Stimulated activated CD8-positive, alpha-beta memory T cell treated with anti-CD3 and anti-CD28 coated beads, Interleukin-2, amount 100 ng/mL, for 48 hours (primary cell): ENCODE data around the gene FGF14.
"Not testable (repeated sequence)": the region's sequence is repeated elsewhere in the genome, so short reads cannot be mapped to it uniquely, and the experiment has no call there.

ENCODE experiments used
- DNase-seq, 2 donors: peaks; one replicate each; pipeline ENCODE4 v3.0.0-alpha.2; 2020; ENCODE audit warnings: low read depth in 2 of 2

Gene FGF14

GRCh38 chr13:101868585-101869469, 533.0 kb downstream of the FGF14 start:
- no peak for DNase-seq

GRCh38 chr13:101866889-101867581, 534.8 kb downstream of the FGF14 start:
- no peak for DNase-seq

GRCh38 chr13:101858860-101859259, 543.0 kb downstream of the FGF14 start:
- no peak for DNase-seq

GRCh38 chr13:101846701-101847100, 555.1 kb downstream of the FGF14 start:
- DNase-seq = no peak

- DNase-seq = no peak
Measured at GRCh38 chr13:101846249-101846648, 555.6 kb downstream of the FGF14 start.

GRCh38 chr13:101845245-101846020, 556.4 kb downstream of the FGF14 start:
- DNase-seq = no peak

- no peak for DNase-seq
Measured at GRCh38 chr13:101841698-101842097, 560.1 kb downstream of the FGF14 start.

- no peak for DNase-seq
Measured at GRCh38 chr13:101838323-101838722, 563.5 kb downstream of the FGF14 start.

- DNase-seq = not testable (repeated sequence)
Measured at GRCh38 chr13:101837778-101838177, 564.1 kb downstream of the FGF14 start.

- no peak for DNase-seq
Measured at GRCh38 chr13:101837288-101837687, 564.6 kb downstream of the FGF14 start.

GRCh38 chr13:101835920-101836319, 565.9 kb downstream of the FGF14 start:
- DNase-seq = no peak

- no peak for DNase-seq
Measured at GRCh38 chr13:101833671-101834070, 568.2 kb downstream of the FGF14 start.

GRCh38 chr13:101830035-101830434, 571.8 kb downstream of the FGF14 start:
- no peak for DNase-seq

- no peak for DNase-seq
Measured at GRCh38 chr13:101829484-101829883, 572.4 kb downstream of the FGF14 start.

GRCh38 chr13:101828119-101828518, 573.7 kb downstream of the FGF14 start:
- DNase-seq = no peak

- DNase-seq = no peak
Measured at GRCh38 chr13:101817898-101818297, 584.0 kb downstream of the FGF14 start.

GRCh38 chr13:101811881-101812280, 590.0 kb downstream of the FGF14 start:
- no peak for DNase-seq

GRCh38 chr13:101811284-101811839, 590.5 kb downstream of the FGF14 start:
- DNase-seq = no peak

- no peak for DNase-seq
Measured at GRCh38 chr13:101799196-101799595, 602.7 kb downstream of the FGF14 start.

GRCh38 chr13:101798437-101798836, 603.4 kb downstream of the FGF14 start:
- DNase-seq = no peak

GRCh38 chr13:101795460-101795859, 606.4 kb downstream of the FGF14 start:
- DNase-seq = no peak

- DNase-seq = no peak
Measured at GRCh38 chr13:101795025-101795424, 606.8 kb downstream of the FGF14 start.
